K562 (cell line): ENCODE data around the gene TMTC2. TPM values are rescaled to one million over a fixed set of nuclear protein-coding genes. Genes with fewer than 3 reads are reported as not detected.
A peak's percentile ranks its signal among the peaks of the same experiment; 100 is the strongest.

Source experiments
- ARNT ChIP-seq, 2 experiments: fragments of 450-650 bp; IDR thresholded peaks; 2 replicates each; pipeline ENCODE4 v1.6.1; 2016; ENCODE audit warnings: mild to moderate bottlenecking in 1 of 2
- BRD9 ChIP-seq: fragments of 450-650 bp; IDR thresholded peaks from 2 replicates; pipeline ENCODE4 v1.6.1; 2018; ENCODE audit warnings: low read depth; ENCODE audit not compliant: partially characterized antibody
- CXXC5 ChIP-seq: fragments of 250-450 bp; sonication (Bioruptor Pico); IDR thresholded peaks from 2 replicates; pipeline ENCODE4 v1.8.0; 2022; ENCODE audit warnings: inconsistent platforms, mild to moderate bottlenecking, moderate library complexity
- EZH2 ChIP-seq: IDR thresholded peaks from 2 replicates; pipeline ENCODE4 v1.6.1; 2012; ENCODE audit warnings: low read depth, mild to moderate bottlenecking, inconsistent platforms, low read length, borderline replicate concordance
- FOXK2 ChIP-seq, 2 experiments: fragments of 450-650 bp; IDR thresholded peaks in 1 of 2; conservative IDR thresholded peaks in 1 of 2; 2 replicates each; pipeline ENCODE4 v1.6.1; 2016; ENCODE audit warnings: low read depth in 2 of 2, mild to moderate bottlenecking in 1 of 2
- MTA3 ChIP-seq: fragments of 450-650 bp; formaldehyde crosslinking; IDR thresholded peaks from 2 replicates; pipeline ENCODE4 v1.6.1; 2017; ENCODE audit warnings: mild to moderate bottlenecking, borderline replicate concordance
- NFIX ChIP-seq: fragments of 250-450 bp; sonication (Bioruptor Pico); IDR thresholded peaks from 2 replicates; pipeline ENCODE4 v1.4.0; 2020; ENCODE audit warnings: low read depth, mild to moderate bottlenecking, moderate library complexity
- PCBP2 ChIP-seq: fragments of 200-400 bp; formaldehyde crosslinking; IDR thresholded peaks from 2 replicates; pipeline ENCODE4 v1.6.1; 2018; ENCODE audit warnings: low read length, low read depth, mild to moderate bottlenecking, moderate library complexity; ENCODE audit not compliant: poor library complexity, severe bottlenecking
- POLR2H ChIP-seq: IDR thresholded peaks from 2 replicates; pipeline ENCODE4 v1.6.1; 2016; ENCODE audit warnings: missing genetic modification characterization, low read depth, mild to moderate bottlenecking, control low read depth, missing compliant biosample characterization, moderate library complexity
- RBM34 ChIP-seq: fragments of 200-400 bp; formaldehyde crosslinking; IDR thresholded peaks from 2 replicates; pipeline ENCODE4 v1.6.1; 2018; ENCODE audit warnings: low read length, borderline replicate concordance; ENCODE audit not compliant: insufficient read depth
- SOX6 ChIP-seq: fragments of 450-650 bp; IDR thresholded peaks from 2 replicates; pipeline ENCODE4 v1.6.1; 2014; ENCODE audit warnings: mild to moderate bottlenecking
- SREBF1 ChIP-seq: fragments of 150-350 bp; IDR thresholded peaks from 2 replicates; pipeline ENCODE4 v1.6.1; 2014; ENCODE audit warnings: antibody characterized with exemption, low read depth, low read length, borderline replicate concordance
- ZBTB7A ChIP-seq: IDR thresholded peaks from 2 replicates; pipeline ENCODE4 v1.6.1; 2011; ENCODE audit warnings: low read depth, mild to moderate bottlenecking, low read length, moderate library complexity, borderline replicate concordance; ENCODE audit not compliant: control insufficient read depth
- ZKSCAN8 ChIP-seq: fragments of 200-800 bp; sonication (Bioruptor generic); IDR thresholded peaks from 2 replicates; pipeline ENCODE4 v1.6.1; 2016; ENCODE audit warnings: missing genetic modification characterization, missing compliant biosample characterization
- ZNF280B ChIP-seq: fragments of 250-450 bp; sonication (Bioruptor Pico); IDR thresholded peaks from 2 replicates; pipeline ENCODE4 v1.5.1; 2021; ENCODE audit warnings: mild to moderate bottlenecking
- polyA plus RNA-seq, 8 experiments: library from polyadenylated mRNA; depleted of rRNA in 4 of 8; stranded (reverse) in 5 of 8; unstranded in 3 of 8; fragments of >200 nt; fragmentation: Nextera tagmentation in 2 of 8; fragmentation: Illumina TruSeq in 1 of 8; extraction: Ambion mirVana in 2 of 8; extraction: Trizol in 1 of 8; gene quantifications; 2 replicates each; pipeline versions ENCODE4 v1.2.1 to v1.2.3, GENCODE V29; 2011 to 2014; ENCODE audit warnings: inconsistent platforms in 1 of 8, missing spikeins in 1 of 8
- total RNA-seq, 7 experiments: library from RNA; depleted of rRNA in 6 of 7; stranded (reverse); fragments of >200 nt in 6 of 7; fragmentation: Illumina TruSeq in 2 of 7; extraction: Trizol in 2 of 7; gene quantifications; 2 replicates each; pipeline versions ENCODE4 v1.2.1 to v1.2.3, GENCODE V29; 2011 to 2021; ENCODE audit warnings: low replicate concordance in 1 of 7
- TF ChIP-seq, protein P1 (sequence below): sonication (generic); formaldehyde crosslinking; IDR thresholded peaks from 2 replicates; pipeline ENCODE4 v1.8.1; 2023; ENCODE audit warnings: mild to moderate bottlenecking, missing genetic modification reagents
- TF ChIP-seq, protein P2 (sequence below), 2 experiments: fragments of 450-650 bp; IDR thresholded peaks; 2 replicates each; pipeline ENCODE4 v1.6.1; 2018; ENCODE audit warnings: mild to moderate bottlenecking in 2 of 2, low read depth in 1 of 2; ENCODE audit not compliant: partially characterized antibody in 2 of 2
- TF ChIP-seq, protein P3 (sequence below): fragments of 450-650 bp; IDR thresholded peaks from 2 replicates; pipeline ENCODE4 v1.6.1; 2016

Gene TMTC2
- total and polyA plus RNA-seq, 9 of the 15 experiments (the other 6 are each of a cell fraction or from before 2014, with no cell fraction given), result 0.29 to 1.1 (median 0.55) TPM

- TF ChIP-seq, protein P1, sequence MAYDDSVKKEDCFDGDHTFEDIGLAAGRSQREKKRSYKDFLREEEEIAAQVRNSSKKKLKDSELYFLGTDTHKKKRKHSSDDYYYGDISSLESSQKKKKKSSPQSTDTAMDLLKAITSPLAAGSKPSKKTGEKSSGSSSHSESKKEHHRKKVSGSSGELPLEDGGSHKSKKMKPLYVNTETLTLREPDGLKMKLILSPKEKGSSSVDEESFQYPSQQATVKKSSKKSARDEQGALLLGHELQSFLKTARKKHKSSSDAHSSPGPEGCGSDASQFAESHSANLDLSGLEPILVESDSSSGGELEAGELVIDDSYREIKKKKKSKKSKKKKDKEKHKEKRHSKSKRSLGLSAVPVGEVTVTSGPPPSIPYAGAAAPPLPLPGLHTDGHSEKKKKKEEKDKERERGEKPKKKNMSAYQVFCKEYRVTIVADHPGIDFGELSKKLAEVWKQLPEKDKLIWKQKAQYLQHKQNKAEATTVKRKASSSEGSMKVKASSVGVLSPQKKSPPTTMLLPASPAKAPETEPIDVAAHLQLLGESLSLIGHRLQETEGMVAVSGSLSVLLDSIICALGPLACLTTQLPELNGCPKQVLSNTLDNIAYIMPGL (CRISPR knock-in tag), result no peak
- peak; percentile 87 to 88 for TF ChIP-seq ARNT (IDR thresholded peaks at IDR 0.05)
- TF ChIP-seq ZBTB7A, result no peak
- no peak for TF ChIP-seq PCBP2
- peak; percentile 51 for TF ChIP-seq BRD9
- peak; percentile 55 for TF ChIP-seq CXXC5 (CRISPR knock-in tag)
- TF ChIP-seq FOXK2 (conservative IDR thresholded peaks at IDR 0.05 in 1 of 2, IDR thresholded peaks at IDR 0.05 in 1 of 2; ENCODE audit: low read depth in 2 of 2), result peak; percentile 78 to 83
- TF ChIP-seq ZNF280B (CRISPR knock-in tag), result no peak
- TF ChIP-seq ZKSCAN8 (CRISPR knock-in tag), result peak; percentile 65; the same call in 1 of the 2 replicates
- TF ChIP-seq POLR2H, result peak; percentile 33; the same call in 1 of the 2 replicates
- TF ChIP-seq EZH2, result no peak
- no peak for TF ChIP-seq SREBF1
- no peak for TF ChIP-seq MTA3
- TF ChIP-seq SOX6, result peak; percentile 94
- TF ChIP-seq, protein P2, sequence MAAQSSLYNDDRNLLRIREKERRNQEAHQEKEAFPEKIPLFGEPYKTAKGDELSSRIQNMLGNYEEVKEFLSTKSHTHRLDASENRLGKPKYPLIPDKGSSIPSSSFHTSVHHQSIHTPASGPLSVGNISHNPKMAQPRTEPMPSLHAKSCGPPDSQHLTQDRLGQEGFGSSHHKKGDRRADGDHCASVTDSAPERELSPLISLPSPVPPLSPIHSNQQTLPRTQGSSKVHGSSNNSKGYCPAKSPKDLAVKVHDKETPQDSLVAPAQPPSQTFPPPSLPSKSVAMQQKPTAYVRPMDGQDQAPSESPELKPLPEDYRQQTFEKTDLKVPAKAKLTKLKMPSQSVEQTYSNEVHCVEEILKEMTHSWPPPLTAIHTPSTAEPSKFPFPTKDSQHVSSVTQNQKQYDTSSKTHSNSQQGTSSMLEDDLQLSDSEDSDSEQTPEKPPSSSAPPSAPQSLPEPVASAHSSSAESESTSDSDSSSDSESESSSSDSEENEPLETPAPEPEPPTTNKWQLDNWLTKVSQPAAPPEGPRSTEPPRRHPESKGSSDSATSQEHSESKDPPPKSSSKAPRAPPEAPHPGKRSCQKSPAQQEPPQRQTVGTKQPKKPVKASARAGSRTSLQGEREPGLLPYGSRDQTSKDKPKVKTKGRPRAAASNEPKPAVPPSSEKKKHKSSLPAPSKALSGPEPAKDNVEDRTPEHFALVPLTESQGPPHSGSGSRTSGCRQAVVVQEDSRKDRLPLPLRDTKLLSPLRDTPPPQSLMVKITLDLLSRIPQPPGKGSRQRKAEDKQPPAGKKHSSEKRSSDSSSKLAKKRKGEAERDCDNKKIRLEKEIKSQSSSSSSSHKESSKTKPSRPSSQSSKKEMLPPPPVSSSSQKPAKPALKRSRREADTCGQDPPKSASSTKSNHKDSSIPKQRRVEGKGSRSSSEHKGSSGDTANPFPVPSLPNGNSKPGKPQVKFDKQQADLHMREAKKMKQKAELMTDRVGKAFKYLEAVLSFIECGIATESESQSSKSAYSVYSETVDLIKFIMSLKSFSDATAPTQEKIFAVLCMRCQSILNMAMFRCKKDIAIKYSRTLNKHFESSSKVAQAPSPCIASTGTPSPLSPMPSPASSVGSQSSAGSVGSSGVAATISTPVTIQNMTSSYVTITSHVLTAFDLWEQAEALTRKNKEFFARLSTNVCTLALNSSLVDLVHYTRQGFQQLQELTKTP (IDR thresholded peaks at IDR 0.05; ENCODE audit: low read depth in 1 of 2, partially characterized antibody in 2 of 2), result peak in 1 of 2 experiments; percentile 87
- TF ChIP-seq, protein P3, sequence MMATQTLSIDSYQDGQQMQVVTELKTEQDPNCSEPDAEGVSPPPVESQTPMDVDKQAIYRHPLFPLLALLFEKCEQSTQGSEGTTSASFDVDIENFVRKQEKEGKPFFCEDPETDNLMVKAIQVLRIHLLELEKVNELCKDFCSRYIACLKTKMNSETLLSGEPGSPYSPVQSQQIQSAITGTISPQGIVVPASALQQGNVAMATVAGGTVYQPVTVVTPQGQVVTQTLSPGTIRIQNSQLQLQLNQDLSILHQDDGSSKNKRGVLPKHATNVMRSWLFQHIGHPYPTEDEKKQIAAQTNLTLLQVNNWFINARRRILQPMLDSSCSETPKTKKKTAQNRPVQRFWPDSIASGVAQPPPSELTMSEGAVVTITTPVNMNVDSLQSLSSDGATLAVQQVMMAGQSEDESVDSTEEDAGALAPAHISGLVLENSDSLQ, result peak; percentile 90
- TF ChIP-seq RBM34, result no peak
- no peak for TF ChIP-seq NFIX (CRISPR knock-in tag)
Observed at GRCh38 chr12:83172866-83173649, 486.4 kb downstream of the TMTC2 start (continued).
